Inflammatory macrophage (primary cell): ENCODE measurements around the gene MED9.
A peak's percentile ranks its signal among the peaks of the same experiment; 100 is the strongest.
"Not testable (repeated sequence)": the region's sequence is repeated elsewhere in the genome, so short reads cannot be mapped to it uniquely, and the experiment has no call there.

Experiments used
- DNase-seq, 2 donors: peaks; one replicate each; pipeline ENCODE4 v3.0.0-alpha.2; 2020 to 2022
- total RNA-seq, 18 experiments: gene quantifications; one replicate each; lab custom pipeline; 2026; ENCODE audit warnings: mixed read lengths in 6 of 18, inconsistent platforms in 2 of 18; lab: John Stamatoyannopoulos, UW

The MED9 gene, protein sequence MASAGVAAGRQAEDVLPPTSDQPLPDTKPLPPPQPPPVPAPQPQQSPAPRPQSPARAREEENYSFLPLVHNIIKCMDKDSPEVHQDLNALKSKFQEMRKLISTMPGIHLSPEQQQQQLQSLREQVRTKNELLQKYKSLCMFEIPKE
- total RNA-seq, result 4.2 to 19.5 (median 14.0) reads per million in 18 experiments

DNA sequence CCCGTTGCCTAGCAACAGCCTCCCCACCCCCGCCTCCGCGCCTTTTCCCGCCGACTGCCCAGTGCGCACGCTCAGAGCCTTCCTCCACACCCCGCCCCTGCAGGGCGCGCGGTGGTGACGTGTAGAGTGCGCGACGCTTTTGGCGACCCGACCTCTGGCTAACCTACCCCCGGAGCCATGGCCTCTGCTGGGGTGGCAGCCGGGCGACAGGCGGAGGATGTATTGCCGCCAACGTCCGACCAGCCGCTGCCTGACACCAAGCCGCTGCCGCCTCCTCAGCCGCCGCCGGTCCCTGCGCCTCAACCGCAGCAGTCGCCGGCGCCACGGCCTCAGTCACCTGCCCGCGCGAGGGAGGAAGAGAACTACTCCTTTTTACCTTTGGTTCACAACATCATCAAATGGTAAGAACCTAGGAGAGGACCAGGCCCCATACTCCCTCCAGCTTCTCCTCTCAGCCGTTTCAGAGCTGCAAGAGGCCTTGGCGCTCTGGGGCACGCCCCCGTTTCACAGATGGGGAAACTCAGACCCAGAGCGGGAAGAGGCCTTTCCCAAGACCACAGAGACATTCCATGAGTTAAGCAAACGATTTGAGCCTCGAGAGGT is at the start of gene MED9:
Gene MED9 (plus strand): TSS at position 136 of the 603 bp plus-strand sequence. CDS start 42 bp downstream, at position 178.
- peak; percentile 94 to 97 for DNase-seq

DNA sequence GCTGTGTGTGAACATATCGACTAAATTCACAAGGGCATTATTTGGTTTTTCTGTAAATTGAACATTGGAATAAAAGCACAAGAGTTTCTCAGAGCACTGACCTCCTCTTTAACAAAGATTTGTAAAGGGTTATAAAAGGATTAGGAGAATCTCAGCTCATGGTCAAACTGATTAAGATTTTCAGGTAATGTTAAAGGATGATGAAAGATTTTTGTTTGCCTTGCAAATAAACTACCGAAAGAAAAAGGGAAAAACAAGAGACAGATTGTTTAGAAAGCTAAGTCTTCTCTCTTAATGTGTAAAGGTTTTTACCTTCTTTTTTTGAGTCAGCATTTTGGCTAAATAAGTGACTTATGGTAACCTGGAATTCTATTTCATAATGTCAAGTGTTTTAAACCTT is 47.6 kb upstream of the MED9 start:
- DNase-seq, result no peak

DNA sequence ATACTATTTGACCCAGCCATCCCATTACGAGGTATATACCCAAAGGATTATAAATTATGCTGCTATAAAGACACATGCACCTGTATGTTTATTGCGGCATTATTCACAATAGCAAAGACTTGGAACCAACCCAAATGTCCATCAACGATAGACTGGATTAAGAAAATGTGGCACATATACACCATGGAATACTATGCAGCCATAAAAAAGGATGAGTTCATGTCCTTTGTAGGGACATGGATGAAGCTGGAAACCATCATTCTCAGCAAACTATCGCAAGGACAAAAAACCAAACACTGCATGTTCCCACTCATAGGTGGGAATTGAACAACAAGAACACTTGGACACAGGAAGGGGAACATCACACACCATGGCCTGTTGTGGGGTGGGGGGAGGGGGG is 45.9 kb upstream of the MED9 start:
- DNase-seq, result not testable (repeated sequence)

DNA sequence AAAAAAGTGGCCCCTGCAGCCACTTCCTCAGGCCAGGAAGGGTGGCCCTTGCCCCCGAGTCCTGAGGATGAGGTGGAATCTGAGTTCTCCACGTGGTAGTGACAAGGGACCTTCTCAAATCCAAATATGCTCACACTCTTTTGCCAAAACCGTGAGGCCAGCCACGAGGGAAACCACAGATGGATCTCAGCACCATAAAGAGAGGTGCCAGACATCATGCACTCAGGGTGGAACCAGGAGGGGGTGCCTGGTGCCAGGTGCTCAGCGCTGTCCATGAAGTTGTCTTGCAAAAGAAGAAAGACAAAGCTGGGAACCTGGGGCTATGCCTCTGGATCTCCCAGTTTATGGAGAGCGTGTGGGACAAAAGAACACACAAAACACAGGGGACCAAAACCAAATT is 45.2 kb upstream of the MED9 start:
- no peak for DNase-seq

DNA sequence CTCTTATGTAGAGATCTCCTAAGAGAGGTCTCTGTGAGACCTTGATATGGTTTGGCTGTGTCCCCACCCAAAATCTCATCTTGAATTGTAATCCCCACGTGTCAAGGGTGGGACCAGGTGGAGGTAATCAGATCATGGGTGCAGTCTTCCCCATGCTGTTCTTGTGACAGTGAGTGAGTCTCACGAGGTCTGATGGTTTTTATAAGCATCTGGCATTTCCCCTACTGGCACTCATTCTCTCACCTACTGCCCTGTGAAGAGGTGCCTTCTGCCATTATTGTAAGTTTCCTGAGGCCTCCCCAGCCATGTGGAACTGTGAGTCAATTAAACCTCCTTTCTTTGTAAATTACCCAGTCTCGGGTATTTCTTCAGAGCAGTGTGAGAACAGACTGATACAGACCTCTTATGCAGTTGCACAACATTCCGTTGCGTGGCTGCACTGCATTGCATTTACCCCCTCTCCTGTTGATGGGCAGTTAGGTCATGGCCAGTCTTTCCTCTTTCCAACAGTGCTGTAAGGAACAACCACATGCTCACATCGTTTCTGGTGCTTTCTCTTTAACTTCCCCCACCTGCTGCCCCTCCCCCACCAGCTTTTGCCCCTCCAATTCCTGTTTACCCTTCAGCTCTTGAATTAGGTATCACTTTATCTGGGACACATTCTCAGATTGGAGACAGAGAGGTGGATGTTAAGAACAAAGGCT is 43.6 kb upstream of the MED9 start:
- peak; percentile 92 to 96 for DNase-seq

DNA sequence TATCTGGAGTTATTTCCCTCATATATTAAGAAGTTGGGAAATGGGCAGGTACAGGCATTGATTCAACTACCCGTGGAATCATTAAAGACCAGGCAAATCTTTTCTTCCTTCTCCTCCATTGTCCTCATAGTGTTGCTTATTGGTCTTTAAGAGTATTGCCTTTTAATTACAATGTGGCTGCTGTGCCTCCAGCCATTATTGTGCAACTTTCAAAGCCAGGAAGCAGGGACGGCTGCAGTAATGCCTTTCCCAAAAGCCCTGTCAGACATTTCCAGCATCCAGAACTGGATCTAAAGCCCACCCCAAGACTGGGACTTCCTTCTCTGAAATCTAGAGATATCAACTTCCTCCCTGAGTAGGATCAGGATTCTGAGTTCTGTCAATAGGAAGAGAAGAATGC is 42.3 kb upstream of the MED9 start:
- no peak for DNase-seq

DNA sequence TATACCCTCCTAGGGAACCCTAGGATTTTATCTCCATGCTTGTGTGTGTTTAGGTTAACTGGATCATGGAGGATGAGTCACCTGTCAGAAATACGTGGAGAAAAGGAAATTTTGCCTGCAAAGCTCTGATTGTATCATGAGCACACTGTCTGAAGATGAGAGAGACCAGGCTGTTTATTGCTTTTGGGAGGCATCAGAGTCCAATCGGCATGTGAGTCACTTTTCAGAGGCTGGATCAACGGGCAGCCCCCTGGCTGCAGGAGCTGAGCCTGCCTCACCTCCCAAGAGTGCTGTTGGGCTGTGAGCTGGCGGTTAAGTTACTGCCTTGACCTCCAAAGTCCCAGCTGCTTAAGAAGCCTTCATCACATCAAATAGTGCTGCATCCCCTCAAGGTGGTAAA is 41.5 kb upstream of the MED9 start:
- no peak for DNase-seq

DNA sequence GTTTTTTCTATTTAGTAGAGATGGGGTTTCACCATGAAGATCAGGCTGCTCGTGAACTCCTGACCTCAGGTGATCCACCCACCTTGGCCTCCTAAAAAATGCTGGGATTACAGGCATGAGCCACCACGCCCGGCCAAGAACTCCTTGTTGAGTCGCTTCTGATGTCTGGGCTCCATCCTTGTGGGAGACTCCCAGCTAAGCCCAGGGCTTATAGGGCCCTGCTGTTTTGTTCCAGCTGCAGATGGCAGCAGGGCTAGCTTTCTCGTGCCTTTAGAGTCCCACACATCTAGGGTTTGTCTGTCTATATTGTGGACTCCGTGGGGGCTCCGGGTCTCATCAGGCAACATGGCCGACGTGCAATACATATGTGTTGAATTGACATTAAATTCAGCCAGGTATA is 39.3 kb upstream of the MED9 start:
- DNase-seq, result no peak

DNA sequence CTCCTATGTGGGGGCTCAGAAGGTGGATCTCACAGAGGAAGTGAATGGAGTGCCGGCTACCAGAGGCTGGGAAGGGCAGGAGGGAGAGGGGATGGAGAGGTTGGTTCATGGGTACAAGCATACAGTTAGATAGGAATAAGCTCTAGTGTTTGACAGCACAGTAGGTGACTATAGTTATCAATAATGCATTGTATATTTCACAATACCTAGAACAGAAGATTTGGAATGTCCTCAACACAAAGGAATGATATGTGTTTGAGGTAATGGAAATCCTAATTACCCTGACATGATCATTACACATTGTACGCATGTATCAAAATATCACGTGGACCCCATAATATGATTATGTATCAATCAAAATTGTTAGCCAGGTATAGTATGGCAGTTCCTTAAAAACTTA is 38.9 kb upstream of the MED9 start:
- no peak for DNase-seq

DNA sequence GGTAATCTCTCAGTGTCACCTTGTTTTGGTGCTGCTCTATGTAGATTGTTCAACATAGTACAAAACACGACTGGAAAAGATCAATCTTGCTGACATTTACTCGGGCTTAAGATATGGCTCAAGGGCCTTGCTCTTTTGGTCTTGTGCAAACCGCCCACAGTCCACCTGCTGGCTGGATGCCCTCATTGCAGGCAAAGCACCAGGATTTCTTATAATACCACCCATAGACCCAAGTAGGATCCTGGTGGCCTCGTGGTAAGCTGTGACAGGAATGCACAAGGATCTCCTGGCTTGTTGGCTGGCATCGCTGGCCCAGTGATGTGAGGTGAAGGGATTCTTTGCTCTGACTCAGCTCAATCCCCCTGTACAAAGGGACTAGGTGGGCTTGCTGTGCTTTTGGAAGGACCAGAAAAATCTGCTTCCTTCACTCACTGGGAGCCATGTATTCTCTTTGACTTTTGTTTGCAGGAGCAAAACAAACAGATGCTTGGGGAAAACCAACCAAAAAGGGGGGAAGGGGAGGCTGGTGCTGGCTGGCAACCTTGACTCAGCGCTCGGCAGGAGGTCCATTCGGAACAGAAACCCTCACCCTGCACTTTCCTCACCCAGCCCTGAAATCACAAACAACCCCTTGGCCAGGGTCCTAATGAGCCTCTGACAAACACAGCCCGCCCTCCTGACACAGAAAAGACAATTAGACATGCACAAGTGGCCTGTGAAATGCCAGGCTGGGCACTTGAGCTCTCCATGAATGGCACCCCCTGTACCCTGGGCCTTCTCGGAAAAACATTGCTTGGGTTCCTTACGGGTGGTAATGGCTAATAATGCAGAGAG is 36.6 kb upstream of the MED9 start:
- peak; percentile 84 for DNase-seq

DNA sequence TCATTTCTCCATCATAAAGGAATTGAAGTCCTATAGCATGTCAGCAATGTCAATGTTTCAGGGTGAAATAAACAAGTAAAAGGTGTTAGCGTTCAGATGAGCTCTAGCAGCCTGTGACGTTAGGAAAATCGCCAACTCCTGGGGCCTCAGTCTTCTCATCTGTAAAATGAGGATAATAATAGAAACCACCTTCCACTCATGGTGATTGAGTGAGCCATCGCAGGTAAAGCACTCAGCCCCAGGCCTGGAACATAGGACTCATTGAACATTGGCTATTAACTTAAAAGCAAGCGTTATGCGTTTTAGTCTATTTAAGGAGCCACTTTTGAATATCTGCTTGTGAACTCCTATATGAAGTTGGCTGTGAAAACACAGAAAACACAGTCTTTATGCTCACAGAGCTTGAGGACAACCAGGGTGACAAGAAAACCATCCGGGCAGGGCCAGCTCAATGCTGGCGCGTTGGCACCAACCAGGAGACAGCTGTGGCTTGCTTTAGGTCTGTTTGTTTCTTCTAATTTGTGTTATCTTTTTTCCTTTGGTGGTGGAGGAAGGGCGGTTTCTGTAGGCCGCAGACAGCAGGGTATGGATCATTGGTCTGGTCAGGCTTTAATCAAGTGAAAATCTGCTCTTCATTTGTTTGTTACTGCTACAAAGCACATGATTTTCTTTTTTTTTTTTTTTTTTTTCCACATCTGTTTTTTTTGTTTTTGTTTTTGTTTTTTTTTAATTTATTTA is 35.7 kb upstream of the MED9 start:
- DNase-seq, result no peak

DNA sequence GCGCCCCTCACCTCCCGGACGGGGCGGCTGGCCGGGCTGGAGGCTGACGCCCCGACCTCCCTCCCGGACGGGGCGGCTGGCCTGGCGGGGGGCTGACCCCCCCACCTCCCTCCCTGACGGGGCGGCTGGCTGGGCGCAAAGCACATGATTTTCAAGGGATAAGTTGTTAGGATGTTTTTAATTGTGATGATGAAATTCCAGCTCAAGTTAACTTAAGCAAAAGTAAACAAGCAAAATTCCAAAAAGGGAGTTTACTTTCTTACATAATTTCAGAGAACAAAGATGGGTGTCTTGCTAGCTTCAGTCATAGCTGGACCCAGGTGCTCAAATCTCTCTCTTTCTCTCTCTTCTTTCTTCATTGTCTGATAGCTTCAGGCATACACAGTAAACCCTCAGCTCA is 33.6 kb upstream of the MED9 start:
- DNase-seq, result no peak

DNA sequence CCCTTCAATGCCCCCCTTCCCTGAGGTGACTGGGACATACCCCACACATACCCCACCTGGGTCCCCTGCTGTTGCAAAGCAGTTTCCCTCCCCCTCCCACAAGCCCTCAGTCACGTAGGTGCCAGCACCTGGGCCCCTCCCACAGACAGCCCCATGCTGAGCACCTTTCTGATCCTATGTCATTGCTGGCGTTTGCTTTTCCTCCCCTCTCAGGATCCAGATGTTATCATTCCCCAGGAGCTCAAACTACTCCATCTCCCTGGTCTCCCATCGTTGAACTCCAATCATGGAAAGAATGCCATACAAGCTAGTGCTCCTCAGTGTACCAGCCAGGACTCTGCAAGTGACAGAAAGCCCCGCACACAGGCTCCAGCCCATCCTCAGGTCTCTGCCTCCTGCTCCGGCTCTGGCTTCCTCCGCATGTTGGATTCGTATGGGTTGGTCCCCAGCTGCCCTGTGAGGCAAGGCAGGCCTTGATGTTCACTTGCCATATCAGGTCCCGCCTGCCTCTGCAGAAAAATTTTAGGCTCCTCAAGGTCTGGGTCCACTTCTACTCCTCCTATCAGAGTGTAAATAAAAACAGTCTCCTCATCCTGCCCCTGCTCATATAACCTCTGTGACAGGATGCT is 31.4 kb upstream of the MED9 start:
- DNase-seq, result no peak

DNA sequence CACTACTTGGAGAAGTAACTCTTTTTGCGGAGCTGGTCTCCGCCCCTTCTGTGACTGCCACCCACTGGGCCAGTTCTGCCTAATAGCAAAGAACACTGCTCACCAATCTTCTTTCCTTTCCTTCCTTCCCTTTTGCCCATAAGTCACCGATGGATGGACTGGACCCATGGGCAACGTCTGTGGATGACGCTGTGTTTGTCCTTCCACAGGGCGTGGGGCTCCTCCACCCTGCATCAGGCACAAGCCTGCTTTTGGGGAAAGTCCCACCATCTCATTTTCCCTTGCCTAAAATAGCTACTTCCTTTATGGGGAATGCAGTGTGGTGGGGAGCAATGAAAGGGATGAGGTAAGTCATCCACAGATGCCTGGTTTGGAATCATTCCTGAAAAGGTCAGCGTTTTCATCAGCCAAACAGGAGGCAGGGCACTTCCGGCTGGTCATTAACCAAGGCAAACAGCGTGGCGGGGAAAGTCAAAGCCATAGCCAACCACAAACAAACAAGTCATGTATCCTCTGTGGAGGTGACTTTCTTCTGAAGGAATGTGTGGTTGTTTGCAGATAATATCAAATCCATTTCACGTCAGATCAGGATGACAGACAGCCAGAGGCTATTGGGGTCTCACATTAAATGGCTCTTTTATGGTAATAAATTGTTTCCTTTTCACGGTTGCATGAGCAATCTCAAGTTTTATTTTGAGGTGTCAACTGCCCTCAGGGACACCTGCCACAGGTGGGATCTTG is 30.7 kb upstream of the MED9 start:
- peak in 1 of 2 donors; percentile 10 for DNase-seq

DNA sequence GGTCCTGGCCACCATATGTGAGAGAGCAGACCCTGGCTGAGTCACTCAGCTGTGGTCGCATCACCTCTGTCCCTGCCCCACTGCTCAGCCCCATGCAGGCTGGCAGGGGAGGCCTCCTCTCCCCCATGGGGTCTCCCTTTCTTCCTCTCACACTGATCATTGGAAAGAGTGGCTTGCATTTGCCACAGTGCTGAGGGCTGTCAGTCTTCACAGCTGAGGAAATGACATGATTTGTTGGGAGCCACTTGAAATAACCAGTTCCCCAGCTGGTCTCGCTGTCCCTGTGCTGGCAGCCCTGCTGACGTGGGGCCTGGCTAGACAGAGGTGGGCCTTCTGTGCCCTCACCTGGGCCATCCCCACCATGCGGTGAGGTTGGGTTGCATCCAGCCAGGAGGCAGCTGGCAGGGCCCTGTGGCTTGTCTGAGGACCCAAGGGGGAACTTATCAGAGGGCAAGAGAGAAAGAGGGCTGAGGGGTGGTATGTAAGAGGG is 30.1 kb upstream of the MED9 start:
- no peak for DNase-seq

DNA sequence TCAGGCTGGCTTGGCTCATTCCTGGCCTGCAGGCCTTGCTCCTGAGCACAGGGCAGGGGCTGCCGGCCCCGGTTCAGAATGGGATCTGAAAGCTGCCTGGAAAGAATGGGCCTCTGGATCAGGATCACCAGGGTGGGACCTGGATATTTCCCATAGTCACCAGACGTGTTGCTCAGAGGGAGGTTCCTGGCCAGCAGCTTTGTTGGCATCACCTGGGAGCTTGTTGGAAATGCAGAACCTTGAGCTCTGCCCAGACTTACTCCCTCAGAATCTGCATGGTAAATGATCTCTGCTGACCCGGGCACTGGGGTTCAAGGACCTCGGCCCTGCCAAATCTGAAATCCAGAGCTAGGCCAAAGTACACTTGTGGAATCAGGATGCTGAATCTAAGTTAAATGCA is 29.5 kb upstream of the MED9 start:
- no peak for DNase-seq

DNA sequence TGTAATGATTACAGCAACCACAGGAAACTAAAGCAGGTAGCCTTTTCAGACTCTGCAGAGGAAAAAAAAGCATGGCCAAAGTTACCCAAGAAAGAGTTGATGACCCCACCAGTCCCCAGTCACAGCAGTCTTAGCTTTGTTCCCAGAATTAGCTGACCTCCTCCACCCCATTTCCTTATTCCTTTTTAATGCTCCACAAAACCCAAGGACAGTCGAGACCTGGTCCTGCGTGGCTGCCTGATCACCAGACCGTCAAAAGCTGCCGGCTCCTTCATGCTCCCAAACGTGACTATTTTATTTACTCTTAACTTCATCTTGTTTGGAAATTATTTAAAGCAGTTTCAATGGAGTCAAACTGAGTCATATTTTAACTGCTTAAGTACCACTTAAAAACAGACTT is 28.7 kb upstream of the MED9 start:
- DNase-seq, result no peak

DNA sequence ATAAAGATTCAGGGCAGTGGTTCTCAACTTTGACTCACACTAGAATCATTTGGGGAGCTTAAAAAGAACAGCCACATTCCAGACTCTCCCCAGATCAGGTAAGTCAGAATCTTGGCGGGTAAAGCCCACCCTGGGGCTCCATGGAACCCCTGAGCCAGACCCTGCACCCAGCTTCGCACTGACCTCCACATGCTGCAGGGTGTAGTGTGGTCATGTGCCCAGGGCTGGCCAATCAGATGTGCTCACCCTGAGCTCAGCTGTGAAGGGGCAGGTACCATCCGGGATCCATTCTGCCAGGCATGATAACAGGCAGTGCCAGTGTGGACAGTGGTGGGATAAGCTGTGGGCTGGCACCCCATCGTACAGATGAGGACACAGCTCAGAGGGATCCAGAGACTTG is 28.1 kb upstream of the MED9 start:
- DNase-seq, result no peak

DNA sequence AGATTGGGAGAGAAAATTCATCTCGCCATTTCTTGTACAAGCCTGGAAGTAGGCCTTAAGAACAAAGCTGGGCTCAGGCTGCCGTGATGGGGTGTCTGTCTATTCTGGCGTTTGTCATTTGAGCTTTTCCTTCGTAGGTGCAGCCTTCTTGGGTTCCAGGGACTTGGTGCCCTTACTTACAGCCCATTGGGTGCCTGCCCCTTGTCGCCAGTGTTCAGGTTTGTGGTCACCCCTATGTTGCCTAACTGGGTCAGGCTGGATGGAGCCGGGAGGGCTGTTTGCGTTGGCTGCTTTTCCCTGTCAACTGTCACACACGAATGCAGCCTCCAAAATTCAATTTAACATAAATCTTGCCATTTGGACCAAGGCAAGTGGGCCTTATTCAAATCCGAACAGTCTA is 23.7 kb upstream of the MED9 start:
- DNase-seq, result no peak

DNA sequence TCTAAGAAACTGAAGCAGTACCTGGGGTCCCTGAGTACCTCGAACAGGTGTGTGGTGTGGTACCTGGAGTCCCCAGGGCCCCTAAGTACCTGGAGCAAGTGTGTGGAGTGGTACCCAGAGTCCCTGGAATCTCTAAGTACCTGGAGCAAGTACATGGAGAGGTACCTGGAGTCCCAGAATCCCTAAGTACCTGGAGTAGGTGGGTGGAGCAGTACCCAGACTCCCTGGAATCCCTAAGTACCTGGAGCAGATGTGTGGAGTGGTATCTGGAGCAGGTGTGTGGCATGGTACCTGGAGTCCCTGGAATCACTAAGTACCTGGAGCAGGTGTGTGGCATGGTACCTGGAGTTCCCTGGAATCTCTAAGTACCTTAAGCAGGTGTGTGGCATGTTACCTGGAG is 22.5 kb upstream of the MED9 start:
- DNase-seq, result no peak

DNA sequence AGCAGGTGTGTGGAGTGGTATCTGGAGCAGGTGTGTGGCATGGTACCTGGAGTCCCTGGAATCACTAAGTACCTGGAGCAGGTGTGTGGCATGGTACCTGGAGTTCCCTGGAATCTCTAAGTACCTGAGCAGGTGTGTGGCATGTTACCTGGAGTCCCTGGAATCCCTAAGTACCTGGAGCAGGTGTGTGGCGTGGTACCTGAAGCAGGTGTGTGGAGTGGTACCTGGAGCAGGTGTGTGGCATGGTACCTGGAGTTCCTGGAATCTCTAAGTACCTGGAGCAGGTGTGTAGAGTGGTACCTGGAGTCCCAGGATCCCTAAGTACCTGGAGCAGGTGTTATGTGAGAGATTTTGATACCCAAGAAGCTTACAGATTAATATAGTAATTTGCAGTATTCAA is 22.1 kb upstream of the MED9 start:
- not testable (repeated sequence) for DNase-seq
